ENCODE data around the gene FAM171A1.
A peak's percentile ranks its signal among the peaks of the same experiment; 100 is the strongest.

The FAM171A1 gene

DNA sequence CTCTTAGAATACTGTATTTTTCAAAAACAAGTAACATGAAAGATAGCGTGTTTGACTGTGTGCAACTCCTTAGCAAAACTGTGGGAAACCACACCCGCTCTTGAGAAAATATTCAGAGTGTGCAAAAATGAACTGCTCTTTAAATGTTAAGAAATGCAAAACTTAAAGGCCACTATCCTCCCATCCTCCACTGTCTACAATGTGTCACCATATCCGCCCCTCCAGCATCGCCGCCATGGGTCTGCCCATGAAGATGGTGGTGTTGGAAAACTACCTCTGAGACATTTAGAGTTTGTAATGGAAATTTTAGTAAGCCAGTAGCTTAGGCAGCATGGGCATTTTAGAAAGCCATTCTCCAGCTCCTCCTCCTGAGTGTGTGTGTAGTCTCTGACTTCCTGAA is 182.5 kb downstream of the FAM171A1 start:
- Histone ChIP-seq H3K9me3 (ENCODE audit: control insufficient read depth, low read length) (no peaks in the 10 kb centered on the region), H2BK15ac (ENCODE audit: low read depth, poor library complexity, severe bottlenecking) (no peak overlapping the region), H3K9ac (ENCODE audit: low read length) (no peak overlapping the region), H3K23ac (ENCODE audit: low read length in 2 of 2) (no peak overlapping the region), H3K18ac (ENCODE audit: low read depth in 1 of 2, low read length in 2 of 2) (no peak overlapping the region), H2BK5ac (ENCODE audit: low read depth, low read length, poor library complexity, severe bottlenecking) (no peak overlapping the region), H3K4me2 (ENCODE audit: low read length, poor library complexity, severe bottlenecking) (no peak overlapping the region), H3K4ac (ENCODE audit: low read depth in 1 of 2, low read length in 2 of 2) (no peak overlapping the region), H4K91ac (ENCODE audit: low read length) (no peak overlapping the region), H2AK5ac (ENCODE audit: low read length, severe bottlenecking) (no peak overlapping the region), H3K4me1 (ENCODE audit: control insufficient read depth, insufficient read depth, low read depth, low read length) (no peaks in the 10 kb centered on the region), H3K27me3 (ENCODE audit: control insufficient read depth in 1 of 2, insufficient read depth in 1 of 2, low read length in 2 of 2) (no peaks in the 10 kb centered on the region), H2BK12ac (ENCODE audit: low read length in 2 of 2) (no peak overlapping the region), H3K79me1 (replicated peaks; ENCODE audit: low read length, poor library complexity, severe bottlenecking) (no peaks in the 10 kb centered on the region), H3K14ac (ENCODE audit: low read length in 2 of 2) (no peak overlapping the region), H4K8ac (ENCODE audit: low read length) (no peak overlapping the region), H2BK120ac (ENCODE audit: low read depth, low read length) (no peak overlapping the region), H3K27ac (ENCODE audit: low read length, poor library complexity, severe bottlenecking) (no peak overlapping the region), H3K36me3 (ENCODE audit: control insufficient read depth in 1 of 2, insufficient read depth in 2 of 2, low read depth in 1 of 2, low read length in 2 of 2) (no peaks in the 10 kb centered on the region), H2AFZ (ENCODE audit: low read depth, low read length) (no peak overlapping the region), H3K4me3 (ENCODE audit: insufficient read depth in 1 of 2, low read depth in 1 of 2, low read length in 2 of 2) (no peak overlapping the region)
- no peak for DNase-seq
- 95% methylated on average over 3 of the region's 5 CpGs for WGBS

DNA sequence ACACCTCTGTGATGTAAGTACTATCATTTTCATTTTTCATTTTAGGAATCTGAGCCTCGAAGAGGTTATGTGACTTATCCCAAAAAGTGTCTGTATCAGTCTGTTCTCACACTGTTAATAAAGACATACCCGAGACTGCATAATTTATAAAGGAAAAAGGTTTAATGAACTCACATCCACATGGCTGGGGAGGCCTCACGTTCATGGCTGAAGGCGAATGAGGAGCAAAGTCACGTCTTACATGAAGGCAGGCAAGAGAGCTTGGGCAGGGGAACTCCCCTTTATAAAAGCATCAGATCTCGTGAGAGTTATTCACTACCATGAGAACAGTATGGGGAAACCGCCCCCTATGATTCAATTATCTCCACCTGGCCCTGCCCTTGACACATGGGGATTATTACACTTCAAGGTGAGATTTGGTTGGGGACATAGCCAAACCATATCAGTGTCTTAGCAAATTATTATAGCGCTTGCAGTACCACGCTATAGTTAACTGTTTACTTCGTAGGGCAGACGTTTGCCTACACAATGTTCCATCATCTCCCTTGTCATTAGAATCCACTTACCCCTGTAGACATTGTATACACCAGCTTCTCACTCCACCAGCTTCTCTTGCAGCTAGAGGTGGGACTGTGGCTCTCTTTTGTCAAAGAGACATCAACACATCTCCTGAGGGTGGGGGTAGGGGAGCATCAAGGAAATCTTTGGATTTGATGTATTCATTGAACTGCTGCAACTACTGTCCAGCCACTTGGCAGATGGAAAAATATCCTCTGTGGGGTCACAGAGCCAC is 187.2 kb downstream of the FAM171A1 start:
- no peak for DNase-seq
- Histone ChIP-seq H3K14ac (ENCODE audit: low read length in 2 of 2) (no peak overlapping the region), H3K36me3 (ENCODE audit: control insufficient read depth in 1 of 2, insufficient read depth in 2 of 2, low read depth in 1 of 2, low read length in 2 of 2) (no peaks in the 10 kb centered on the region), H3K27ac (ENCODE audit: low read length, poor library complexity, severe bottlenecking) (no peak overlapping the region), H3K79me1 (replicated peaks; ENCODE audit: low read length, poor library complexity, severe bottlenecking) (no peaks in the 10 kb centered on the region), H3K9me3 (ENCODE audit: control insufficient read depth, low read length) (no peaks in the 10 kb centered on the region), H3K18ac (ENCODE audit: low read depth in 1 of 2, low read length in 2 of 2) (no peak overlapping the region), H3K4me3 (ENCODE audit: insufficient read depth in 1 of 2, low read depth in 1 of 2, low read length in 2 of 2) (peak overlapping the region in 1 of 2 experiments; percentile 63), H3K27me3 (ENCODE audit: control insufficient read depth in 1 of 2, insufficient read depth in 1 of 2, low read length in 2 of 2) (no peaks in the 10 kb centered on the region), H2BK15ac (ENCODE audit: low read depth, poor library complexity, severe bottlenecking) (no peak overlapping the region), H3K9ac (ENCODE audit: low read length) (peak overlapping the region; percentile 35), H4K8ac (ENCODE audit: low read length) (no peak overlapping the region), H2BK5ac (ENCODE audit: low read depth, low read length, poor library complexity, severe bottlenecking) (no peak overlapping the region), H4K91ac (ENCODE audit: low read length) (no peak overlapping the region), H2AFZ (ENCODE audit: low read depth, low read length) (no peak overlapping the region), H2BK120ac (ENCODE audit: low read depth, low read length) (no peak overlapping the region), H3K4me2 (ENCODE audit: low read length, poor library complexity, severe bottlenecking) (no peak overlapping the region), H2AK5ac (ENCODE audit: low read length, severe bottlenecking) (no peak overlapping the region), H3K4me1 (ENCODE audit: control insufficient read depth, insufficient read depth, low read depth, low read length) (no peaks in the 10 kb centered on the region), H2BK12ac (ENCODE audit: low read length in 2 of 2) (no peak overlapping the region), H3K23ac (ENCODE audit: low read length in 2 of 2) (no peak overlapping the region), H3K4ac (ENCODE audit: low read depth in 1 of 2, low read length in 2 of 2) (no peak overlapping the region)
- WGBS: over 99% methylated on average over 10 of the region's 11 CpGs

DNA sequence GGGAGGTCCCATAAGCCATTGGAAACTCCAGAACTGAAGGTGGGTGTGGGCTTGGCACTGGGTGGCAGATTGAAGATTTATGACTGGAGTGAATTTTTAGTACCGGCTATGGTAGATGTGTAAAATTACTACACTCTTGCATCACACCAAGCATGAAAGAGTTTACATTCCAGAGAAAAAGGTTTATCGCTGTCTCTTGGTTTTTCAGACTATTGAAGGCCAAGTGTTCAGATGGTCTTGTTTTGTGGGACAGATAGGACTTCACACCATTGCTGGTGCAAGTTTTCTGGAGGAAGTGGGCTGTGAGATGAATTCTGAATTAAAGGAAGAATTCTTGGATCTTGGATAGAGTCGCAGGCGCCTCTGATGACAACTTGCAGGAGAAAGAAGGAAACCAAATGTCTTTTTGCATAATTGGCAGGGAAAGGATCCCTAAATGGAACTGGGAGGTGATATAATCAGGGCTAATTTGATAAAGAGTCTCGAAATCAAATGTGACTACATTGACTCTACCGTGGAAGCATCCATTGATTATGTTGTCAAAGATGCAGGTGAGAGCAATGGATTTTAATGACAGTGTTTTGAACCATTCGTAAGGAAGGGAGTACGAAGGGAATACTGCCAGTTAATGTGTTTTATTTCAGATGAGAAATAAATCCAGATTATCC is 188.4 kb downstream of the FAM171A1 start:
- Histone ChIP-seq H3K9ac (ENCODE audit: low read length) (peak overlapping the region; percentile 35), H3K27me3 (ENCODE audit: control insufficient read depth in 1 of 2, insufficient read depth in 1 of 2, low read length in 2 of 2) (no peaks in the 10 kb centered on the region), H2BK120ac (ENCODE audit: low read depth, low read length) (no peak overlapping the region), H2AFZ (ENCODE audit: low read depth, low read length) (no peak overlapping the region), H2BK5ac (ENCODE audit: low read depth, low read length, poor library complexity, severe bottlenecking) (no peak overlapping the region), H4K91ac (ENCODE audit: low read length) (no peak overlapping the region), H4K8ac (ENCODE audit: low read length) (no peak overlapping the region), H3K18ac (ENCODE audit: low read depth in 1 of 2, low read length in 2 of 2) (no peak overlapping the region), H3K4me3 (ENCODE audit: insufficient read depth in 1 of 2, low read depth in 1 of 2, low read length in 2 of 2) (peak overlapping the region in 1 of 2 experiments; percentile 63), H2AK5ac (ENCODE audit: low read length, severe bottlenecking) (peak overlapping the region; percentile 52), H3K27ac (ENCODE audit: low read length, poor library complexity, severe bottlenecking) (no peak overlapping the region), H3K4ac (ENCODE audit: low read depth in 1 of 2, low read length in 2 of 2) (no peak overlapping the region), H3K36me3 (ENCODE audit: control insufficient read depth in 1 of 2, insufficient read depth in 2 of 2, low read depth in 1 of 2, low read length in 2 of 2) (no peaks in the 10 kb centered on the region), H3K9me3 (ENCODE audit: control insufficient read depth, low read length) (no peaks in the 10 kb centered on the region), H3K79me1 (replicated peaks; ENCODE audit: low read length, poor library complexity, severe bottlenecking) (no peaks in the 10 kb centered on the region), H3K23ac (ENCODE audit: low read length in 2 of 2) (no peak overlapping the region), H2BK12ac (ENCODE audit: low read length in 2 of 2) (no peak overlapping the region), H3K4me2 (ENCODE audit: low read length, poor library complexity, severe bottlenecking) (no peak overlapping the region), H3K4me1 (ENCODE audit: control insufficient read depth, insufficient read depth, low read depth, low read length) (no peaks in the 10 kb centered on the region), H2BK15ac (ENCODE audit: low read depth, poor library complexity, severe bottlenecking) (no peak overlapping the region), H3K14ac (ENCODE audit: low read length in 2 of 2) (no peak overlapping the region)
- 84% methylated on average over 7 of the region's 8 CpGs for WGBS
- DNase-seq: peak; percentile 62

DNA sequence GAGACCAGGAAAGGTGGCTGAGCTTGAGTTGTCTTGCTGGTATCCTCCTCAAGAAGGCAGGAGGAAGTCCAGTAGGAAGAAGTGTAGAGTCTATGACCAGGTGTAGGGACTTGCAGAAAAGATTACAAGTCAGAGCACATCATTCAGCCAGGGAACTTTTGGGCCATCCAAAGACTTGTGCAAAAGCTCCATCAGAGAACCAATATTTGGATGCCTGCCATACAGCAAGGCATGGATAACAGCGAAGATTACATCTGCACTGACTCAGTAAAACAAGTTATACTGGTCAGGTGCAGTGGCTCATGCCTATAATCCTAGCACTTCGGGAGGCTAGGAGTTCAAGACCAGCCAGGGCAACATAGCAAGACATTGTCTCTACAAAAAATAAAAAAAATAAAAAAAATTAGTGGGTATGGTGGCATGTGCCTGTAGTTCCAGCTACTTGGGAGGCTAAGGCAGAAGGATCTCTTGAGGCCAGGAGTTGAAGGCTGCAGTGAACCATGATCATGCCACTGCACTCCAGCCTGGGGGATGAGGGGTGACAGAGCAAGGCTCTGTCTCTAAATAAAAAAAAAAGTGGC is 189.4 kb downstream of the FAM171A1 start:
- Histone ChIP-seq H3K79me1 (replicated peaks; ENCODE audit: low read length, poor library complexity, severe bottlenecking) (no peaks in the 10 kb centered on the region), H2BK120ac (ENCODE audit: low read depth, low read length) (no peak overlapping the region), H3K4me3 (ENCODE audit: insufficient read depth in 1 of 2, low read depth in 1 of 2, low read length in 2 of 2) (no peak overlapping the region), H4K8ac (ENCODE audit: low read length) (no peak overlapping the region), H3K4ac (ENCODE audit: low read depth in 1 of 2, low read length in 2 of 2) (no peak overlapping the region), H2BK5ac (ENCODE audit: low read depth, low read length, poor library complexity, severe bottlenecking) (no peak overlapping the region), H2BK15ac (ENCODE audit: low read depth, poor library complexity, severe bottlenecking) (no peak overlapping the region), H3K4me1 (ENCODE audit: control insufficient read depth, insufficient read depth, low read depth, low read length) (no peaks in the 10 kb centered on the region), H3K27ac (ENCODE audit: low read length, poor library complexity, severe bottlenecking) (no peak overlapping the region), H4K91ac (ENCODE audit: low read length) (no peak overlapping the region), H3K23ac (ENCODE audit: low read length in 2 of 2) (no peak overlapping the region), H3K27me3 (ENCODE audit: control insufficient read depth in 1 of 2, insufficient read depth in 1 of 2, low read length in 2 of 2) (no peaks in the 10 kb centered on the region), H3K4me2 (ENCODE audit: low read length, poor library complexity, severe bottlenecking) (no peak overlapping the region), H2AFZ (ENCODE audit: low read depth, low read length) (no peak overlapping the region), H3K18ac (ENCODE audit: low read depth in 1 of 2, low read length in 2 of 2) (no peak overlapping the region), H3K9me3 (ENCODE audit: control insufficient read depth, low read length) (no peaks in the 10 kb centered on the region), H2BK12ac (ENCODE audit: low read length in 2 of 2) (no peak overlapping the region), H3K9ac (ENCODE audit: low read length) (no peak overlapping the region), H3K14ac (ENCODE audit: low read length in 2 of 2) (no peak overlapping the region), H3K36me3 (ENCODE audit: control insufficient read depth in 1 of 2, insufficient read depth in 2 of 2, low read depth in 1 of 2, low read length in 2 of 2) (no peaks in the 10 kb centered on the region), H2AK5ac (ENCODE audit: low read length, severe bottlenecking) (no peak overlapping the region)
- DNase-seq: no peak
- 62% methylated on average over 1 of the region's 2 CpGs for WGBS
